UCSD-AML1 (cell line): ENCODE results near the gene MGAT4A.
"Not testable (repeated sequence)": the region's sequence is repeated elsewhere in the genome, so short reads cannot be mapped to it uniquely, and the experiment has no call there.

Experiments
- DNase-seq: peaks from one replicate; lab custom pipeline; 2025; ENCODE audit not compliant: unreplicated experiment; lab: John Stamatoyannopoulos, UW

The MGAT4A gene

DNA sequence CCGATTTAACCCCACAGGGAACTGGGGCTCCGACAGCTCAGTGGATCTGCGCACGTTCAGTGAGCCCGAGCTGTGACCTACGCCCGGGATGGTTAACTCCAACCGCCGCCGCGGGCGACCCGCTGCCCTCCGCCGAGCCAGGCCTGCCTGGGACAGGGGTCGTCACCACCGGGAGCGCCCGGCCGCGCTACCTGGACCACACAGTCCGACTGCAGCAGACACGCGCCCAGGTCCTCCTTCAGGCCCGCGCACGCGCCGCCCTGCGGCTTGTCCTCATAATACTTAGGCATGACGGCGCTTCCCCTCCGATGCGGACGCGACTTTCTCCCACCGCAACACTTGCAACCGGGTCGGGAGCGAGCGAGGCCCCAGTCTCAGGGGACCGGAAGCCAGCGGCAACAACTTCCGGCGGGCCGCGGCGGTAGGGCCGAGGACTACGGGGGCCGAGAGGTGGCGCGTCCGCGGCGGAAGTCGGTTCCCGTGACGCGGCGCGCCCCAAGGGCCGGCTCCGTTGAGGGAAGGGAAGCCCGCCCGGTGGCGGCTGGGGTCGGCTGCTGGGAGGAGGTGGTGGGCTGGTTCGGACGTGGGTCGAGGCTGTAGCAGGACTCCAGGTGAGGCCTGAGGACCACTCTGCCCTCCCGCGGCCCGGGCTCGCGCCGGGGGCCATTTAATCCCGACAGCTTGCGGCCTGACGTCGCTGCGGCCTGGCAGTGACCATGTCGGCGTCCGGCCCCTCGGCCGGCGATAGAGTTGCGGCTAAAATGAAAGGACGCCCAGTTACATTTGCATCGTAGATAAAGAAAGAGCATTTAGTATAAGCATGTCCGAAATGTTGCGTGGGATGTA is 122.6 kb downstream of the MGAT4A start, which contains the start of the genes COA5 and UNC50:
COA5 (minus strand) TSS at position 397 of the 846 bp plus-strand sequence; CDS start at position 290, 107 bp downstream.
UNC50 (plus strand) TSS at position 474 of the 846 bp plus-strand sequence. CDS start 1,171 bp downstream, outside the sequence.
- DNase-seq: peak; percentile 92

DNA sequence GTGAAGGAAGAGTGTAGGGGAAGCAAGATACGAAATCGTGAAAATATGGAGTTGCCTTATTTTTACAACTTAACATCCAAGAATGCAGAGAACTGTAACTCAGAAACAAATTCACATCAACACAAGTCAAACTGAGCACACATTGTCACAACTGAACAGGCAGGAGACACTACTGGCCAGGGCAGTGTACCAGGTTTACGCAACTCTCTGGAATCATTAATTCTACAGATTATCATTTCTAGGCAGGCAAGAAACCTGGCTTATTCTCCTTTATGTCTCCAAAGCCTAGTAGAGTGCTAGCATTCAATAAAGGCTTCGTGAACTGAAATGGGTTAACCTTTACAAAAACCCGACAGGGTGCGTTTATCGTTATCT is 123.2 kb downstream of the MGAT4A start:
- DNase-seq: no peak

DNA sequence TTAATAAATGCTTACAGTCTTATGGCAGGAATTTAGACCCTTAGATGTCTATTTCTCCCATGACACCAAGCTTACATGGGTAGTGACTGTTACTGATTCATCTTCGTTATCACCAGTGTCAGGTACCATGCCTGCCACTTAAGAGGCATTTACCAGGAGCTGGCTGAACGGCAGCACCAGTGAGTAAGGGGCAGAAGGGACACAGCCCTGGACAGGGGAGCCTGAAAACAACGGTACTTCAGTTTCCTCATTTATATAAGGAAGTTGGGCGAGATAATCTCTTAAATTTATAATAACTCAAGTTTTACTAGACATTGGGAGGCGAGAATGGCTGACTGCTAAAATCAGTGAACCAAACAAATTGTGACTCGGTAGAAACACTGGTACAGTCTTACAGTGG is 123.8 kb downstream of the MGAT4A start:
- DNase-seq: no peak

DNA sequence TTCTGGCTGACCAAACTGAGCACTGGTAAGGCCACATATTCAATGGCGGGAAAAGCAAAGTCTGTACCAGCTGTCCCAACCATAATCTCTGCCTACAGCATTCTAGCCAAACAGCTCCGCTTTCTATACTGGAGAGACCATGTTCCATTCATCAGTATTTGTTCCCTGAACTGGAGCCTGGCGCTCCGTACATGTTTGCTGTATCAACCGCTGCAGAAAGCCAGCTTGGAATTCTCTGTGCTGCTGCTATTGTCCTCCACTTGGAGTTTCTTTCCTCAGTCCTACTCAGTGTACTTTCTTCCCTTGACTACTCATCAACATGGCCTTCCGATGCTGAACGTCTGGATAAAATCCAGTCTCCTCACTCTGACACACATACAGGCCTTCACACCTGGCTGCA is 124.5 kb downstream of the MGAT4A start:
- DNase-seq: no peak

DNA sequence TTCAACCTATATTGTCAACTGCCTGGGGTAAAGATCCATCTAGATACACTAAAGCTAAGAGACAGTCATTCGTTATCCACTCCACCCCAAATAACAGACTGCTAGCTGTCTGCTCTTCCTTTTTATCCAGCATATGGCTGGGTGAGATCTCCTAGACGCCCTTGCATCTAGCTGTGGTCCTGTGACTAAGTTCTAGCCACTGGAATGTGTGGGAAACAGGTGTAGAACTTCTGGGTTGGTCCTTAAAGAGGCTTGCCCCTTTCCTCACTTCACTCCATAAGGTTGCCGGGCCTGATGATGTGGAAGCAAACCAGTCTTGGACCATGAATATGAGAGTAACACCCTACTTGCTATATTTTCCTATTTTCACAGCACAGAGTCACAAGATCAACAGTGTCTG is 125.9 kb downstream of the MGAT4A start:
- DNase-seq: no peak

DNA sequence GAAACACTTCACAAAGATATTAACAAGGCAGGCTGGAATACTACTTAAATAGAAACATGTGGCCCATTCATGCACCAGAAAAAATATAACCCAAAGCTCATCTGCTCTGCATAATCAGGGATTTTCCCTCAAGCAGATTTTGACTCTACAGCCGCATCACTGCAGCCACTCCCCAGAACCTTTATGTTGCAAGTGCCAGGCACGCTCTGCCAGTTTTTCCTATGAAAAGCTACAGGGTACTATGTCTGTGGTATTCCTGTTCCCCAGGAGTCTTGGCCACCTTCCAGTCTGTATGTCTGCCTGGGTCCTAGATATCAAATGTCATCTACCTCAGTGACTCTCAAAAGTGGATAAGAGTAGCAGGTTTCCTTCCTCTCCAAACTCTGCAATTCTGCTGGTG is 126.4 kb downstream of the MGAT4A start:
- DNase-seq: no peak

DNA sequence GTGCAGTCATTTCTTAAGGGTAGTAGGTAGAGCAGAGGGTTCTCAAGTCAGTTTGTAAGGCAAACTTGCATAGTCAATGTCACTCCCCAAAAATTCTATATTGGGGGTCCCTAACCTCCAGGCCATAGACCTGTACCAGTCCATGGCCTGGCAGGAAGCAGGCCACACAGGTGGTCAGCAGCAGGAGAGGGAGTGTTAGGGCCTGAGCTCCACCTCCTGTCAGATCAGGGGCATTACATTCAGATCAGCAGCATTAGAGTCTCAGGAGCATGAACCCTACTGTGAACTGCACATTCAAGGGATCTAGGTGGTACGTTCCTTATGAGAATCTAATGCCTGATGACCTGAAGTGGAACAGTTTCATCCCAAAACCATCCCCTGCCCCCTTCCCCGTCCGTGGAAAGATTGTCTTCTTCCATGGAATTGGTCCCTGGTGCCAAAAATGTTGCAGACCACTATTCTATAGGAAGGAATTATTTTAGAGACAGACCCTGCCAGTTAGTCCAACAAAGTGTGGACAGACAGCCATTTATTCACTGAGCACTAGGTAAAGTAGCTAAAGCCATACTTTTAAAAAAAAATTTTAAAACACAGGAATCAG is 129.3 kb downstream of the MGAT4A start:
- no peak for DNase-seq

DNA sequence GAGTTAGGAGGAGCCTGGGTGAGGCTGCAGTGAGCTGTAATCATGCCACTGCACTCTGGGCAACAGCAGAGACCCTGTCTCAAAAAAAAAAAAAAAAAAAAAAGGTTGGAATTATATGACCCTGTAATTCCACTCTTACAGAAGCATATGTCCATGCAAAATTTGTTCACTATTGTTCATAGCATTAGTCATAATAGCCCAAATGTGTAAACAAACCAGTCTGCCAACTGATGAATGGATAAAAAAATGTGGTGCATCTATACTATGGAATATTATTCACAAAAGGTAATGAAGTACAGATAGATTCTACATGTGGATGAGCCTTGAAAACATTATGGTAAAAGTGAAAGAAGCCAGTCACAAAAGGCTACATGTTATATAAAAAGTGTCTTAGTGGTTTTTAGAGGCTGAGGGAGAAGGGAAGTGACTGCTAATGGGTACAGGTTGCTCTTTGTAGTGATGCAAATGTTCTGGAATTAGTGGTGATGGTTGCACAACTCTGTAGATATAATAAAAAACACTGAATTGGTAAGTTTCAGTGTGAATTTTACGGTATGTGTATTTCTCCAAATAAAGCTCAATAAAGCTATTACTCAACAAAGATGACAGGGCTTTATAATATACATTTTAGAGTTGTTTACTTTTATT is 132.0 kb downstream of the MGAT4A start:
- no peak for DNase-seq

DNA sequence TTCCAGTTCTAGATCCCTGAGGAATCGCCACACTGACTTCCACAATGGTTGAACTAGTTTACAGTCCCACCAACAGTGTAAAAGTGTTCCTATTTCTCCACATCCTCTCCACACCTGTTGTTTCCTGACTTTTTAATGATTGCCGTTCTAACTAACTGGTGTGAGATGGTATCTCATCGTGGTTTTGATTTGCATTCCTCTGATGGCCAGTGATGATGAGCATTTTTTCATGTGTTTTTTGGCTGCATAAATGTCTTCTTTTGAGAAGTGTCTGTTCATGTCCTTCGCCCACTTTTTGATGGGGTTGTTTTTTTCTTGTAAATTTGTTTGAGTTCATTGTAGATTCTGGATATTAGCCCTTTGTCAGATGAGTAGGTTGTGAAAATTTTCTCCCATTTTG is 136.3 kb downstream of the MGAT4A start:
- DNase-seq: not testable (repeated sequence)

DNA sequence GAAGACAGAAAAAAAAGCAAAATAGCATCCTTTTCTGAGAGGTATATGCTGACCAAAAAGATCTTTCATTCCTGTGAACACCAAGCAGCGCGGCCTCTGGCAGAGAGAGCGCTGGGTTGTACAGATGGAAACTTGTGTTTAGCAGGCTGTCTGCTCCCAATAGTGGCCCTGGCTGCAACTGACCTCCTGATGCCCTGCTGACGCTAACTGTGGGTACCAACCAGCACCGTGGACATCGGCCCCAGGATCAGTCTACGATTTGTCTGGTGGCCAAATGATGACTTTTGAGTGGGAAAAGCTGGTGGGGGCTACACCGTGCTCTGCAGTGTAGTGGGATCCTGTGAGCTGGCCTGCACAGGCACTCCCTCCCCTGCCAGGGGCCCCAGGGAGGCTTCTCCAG is 138.4 kb downstream of the MGAT4A start:
- DNase-seq: no peak

DNA sequence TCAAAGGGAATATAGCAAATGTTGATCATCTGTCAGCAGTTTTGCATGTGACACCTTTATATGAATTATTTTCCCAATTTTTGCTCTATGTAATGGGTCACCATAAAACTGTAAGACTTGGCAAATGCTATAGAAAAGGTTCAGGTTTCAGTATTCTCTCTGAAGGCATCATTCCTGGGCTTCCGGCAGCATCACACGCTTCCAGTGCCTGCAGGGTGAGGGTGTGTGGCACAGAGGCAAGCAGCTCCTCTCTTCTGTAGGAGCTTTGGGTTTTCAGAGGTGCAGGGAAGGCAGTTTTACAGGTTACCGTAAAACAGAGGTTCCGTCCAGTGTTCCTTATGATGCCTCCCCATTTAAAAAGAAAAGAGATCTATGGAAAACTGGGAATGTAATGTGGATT is 141.4 kb downstream of the MGAT4A start:
- DNase-seq: no peak

DNA sequence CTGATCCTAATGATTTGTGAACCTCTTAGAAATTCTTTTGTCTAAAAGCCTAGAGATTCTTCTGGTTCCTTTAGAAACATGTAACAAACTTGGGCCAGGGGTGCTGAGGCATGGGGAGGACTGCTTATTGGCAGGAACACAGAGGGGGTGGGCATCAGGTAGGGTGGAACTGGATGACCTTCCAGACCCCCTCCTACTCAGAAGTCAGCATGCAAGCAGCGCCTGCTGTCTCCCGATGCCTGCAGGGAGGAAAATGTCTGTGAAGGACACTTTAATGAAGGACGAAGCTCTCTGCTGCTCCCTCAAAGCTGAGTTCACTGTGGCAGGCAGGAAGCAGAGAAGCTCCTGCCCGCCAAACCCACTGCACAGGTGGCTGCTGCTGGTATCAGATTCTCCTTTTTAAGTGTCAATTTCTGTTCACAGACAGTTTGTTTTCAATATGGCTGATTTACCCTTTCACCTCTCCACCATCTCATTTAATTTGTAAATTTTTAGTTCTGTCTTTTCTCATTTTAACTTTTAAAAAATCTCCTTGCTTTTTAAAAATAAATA is 142.0 kb downstream of the MGAT4A start:
- no peak for DNase-seq

DNA sequence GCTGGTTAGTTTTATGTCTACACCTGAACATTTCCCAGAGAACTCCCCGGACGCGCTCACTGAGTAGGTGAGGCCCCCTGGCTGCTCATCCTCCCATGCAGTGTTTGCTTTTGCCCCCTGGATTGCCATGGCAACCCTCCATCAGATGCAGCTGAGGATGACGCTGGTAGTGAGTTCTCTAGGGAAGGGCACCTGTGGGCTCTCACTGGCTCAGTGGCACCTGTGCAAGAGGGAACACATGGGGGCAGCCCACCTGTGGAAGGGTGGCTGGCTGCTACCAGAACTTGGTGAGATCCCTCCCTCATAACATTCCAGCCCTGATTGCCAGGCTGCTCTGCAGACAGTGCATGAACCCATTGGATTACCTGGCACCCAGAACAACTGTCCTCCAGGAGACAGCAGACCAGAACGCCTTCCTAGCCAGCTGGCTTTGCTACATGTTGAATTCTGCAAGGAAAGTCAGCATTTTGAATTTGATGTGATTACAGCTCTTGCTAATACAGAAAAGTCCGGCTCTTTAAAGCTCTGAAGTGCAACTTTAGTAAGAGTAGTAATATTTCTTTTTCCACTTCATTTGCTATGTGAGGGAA is 144.3 kb downstream of the MGAT4A start:
- no peak for DNase-seq

DNA sequence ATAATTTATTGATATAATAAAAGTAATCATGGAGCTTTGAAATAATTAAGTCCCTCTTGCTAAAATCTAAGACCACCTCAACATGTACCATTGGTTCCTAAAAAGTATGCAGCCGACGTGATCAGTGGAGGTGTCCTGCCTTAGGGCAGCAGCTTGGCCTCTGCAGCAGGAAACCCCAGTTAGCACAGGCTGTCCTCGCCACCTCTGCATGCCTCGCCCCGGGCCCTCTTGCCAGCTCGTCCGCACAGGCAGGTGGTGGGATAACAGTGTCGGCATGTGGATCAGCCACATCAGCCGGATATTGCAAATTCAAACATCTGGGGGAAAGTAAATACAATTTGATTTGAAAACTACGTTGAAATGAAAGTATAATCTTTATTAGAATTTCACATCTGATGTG is 145.5 kb downstream of the MGAT4A start:
- no peak for DNase-seq

DNA sequence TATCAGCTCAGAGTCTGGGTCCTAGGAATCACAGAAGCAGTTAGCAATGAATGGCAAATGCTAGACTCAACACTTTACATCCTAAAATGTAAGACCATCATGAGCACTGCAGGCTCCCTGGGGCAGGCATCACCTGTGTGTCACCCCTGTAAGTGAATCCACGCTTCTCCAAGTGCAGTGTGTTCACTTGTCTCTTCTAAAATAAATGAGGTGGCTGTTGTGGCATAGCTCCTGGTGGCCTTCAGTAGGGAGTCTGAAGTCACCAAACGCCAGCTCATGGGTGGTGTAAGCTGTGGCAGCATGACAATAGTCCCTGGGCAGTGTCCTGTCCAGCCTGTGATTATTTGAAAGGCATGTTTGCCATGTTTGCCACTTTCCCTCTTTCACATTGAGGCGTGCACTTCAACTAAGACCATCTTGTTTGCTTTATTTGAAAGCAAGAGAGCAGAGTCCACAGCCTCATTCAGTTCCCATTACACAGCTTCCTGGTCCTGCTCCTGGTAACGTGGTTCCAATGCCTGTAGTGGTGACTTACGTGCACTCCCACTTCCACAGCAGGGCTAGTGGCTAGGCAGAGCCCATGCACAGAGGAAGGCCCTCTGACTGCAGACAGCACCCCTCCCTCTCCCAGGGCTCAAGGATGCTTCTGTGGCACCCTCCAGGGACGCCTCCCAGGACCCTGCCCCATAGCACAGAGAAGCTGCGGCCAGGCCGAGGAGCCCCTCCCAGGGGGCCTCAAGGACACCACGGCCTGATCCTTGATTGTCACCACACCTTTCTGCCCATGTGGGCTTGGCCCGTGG is 146.9 kb downstream of the MGAT4A start:
- no peak for DNase-seq

DNA sequence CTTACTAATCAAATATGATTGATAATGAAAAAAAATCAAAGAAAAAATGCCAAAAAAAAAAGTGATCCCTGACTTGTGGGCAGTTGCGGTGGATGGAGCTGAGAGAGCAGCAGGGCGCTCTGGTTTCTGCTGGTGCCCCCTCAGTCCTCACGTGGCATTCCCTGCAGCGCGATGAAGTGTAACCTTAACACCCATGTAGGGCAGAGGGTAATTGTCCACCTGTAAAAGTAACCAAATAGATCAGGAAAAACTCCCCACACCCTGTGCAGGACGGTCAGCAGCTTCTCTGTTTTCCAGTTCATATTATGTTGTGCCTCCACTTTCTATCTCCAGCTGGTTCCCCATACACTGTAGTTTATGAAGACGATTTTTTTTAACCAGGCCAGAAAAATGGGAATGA is 147.7 kb downstream of the MGAT4A start:
- DNase-seq: no peak

DNA sequence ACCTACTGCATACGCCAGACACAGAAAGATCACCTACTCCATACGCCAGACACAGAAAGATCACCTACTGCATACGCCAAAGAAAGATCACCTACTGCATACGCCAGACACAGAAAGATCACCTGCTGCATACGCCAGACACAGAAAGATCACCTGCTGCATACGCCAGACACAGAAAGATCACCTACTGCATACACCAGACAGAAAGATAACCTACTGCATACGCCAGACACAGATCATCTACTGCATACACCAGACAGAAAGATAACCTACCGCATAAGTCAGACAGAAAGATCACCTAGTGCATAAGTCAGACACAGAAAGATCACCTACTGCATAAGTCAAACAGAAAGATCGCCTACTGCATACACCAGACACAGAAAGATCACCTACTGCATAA is 148.4 kb downstream of the MGAT4A start:
- DNase-seq: no peak

DNA sequence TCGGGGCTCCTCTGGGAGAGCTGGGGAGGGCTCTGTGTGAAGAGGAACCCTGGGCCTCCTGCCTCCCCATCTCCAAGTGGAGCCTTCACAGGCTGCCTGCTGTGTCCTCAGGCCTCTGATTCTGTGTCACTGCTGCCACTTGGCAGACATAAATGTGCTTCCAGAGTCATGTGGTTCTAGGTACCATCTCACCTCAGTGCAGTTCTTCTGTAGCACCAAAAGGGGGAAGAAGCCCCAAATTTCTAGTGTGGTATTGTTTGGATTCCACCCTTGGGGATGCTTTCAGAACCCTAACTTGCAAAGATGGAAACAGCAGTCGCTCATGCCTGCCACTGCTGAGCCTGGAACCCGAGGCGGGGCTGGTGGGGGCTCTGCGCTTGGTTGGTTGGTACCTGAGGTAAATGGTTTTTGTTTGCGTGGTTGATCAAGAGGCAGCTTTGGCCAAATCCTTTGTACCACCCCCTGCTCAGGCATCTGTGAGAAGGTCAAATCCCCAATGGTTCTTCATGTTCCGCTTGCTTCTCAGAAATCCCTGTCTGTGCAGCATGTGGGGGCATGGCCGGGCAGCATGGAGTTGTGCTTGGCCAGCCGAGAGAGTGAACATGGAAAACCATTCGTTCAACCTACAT is 150.2 kb downstream of the MGAT4A start:
- DNase-seq: no peak

DNA sequence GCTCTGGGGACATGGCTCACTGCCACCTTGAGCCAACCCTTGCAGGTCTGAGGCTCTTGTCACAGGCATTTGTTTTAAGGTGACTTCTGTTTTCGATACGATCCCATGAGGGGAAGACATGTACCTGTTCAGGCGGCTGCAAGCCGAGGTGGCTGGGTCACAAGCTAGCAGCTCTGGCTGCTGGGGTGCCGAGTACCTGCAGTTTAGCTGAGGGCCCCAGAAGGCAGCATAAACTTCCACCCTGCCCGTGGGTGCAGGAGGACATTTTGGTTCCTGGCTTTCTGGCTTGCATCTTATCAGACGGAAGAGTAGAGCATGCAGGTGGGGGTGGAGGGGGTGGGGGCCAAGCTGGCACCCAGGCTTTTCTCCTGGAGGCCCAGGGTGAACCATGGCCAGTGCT is 151.0 kb downstream of the MGAT4A start:
- DNase-seq: no peak

DNA sequence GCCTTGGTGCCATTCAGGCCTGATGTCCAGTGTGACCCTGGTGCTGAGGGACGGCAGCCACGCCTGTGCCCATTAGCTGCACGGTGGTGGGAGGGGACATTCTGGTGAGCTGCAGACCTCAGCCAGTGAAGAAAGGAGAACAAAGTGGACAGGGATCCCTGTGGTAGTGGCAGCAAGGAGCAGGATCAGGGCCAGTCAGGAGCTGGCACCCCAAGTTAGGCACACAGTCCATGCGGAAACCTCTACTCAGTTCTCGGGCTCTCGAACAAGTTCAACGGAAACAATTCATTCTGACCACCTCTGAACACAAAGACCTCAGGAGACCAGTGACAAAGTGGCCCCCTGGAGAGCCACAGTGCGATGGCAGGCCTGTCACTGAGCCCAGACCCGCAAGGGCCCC is 152.7 kb downstream of the MGAT4A start:
- DNase-seq: no peak
